ENCODE data around the gene MIGA2. TPM values are rescaled to one million over a fixed set of nuclear protein-coding genes. Genes with fewer than 3 reads are reported as not detected.
"Not testable (repeated sequence)": the region's sequence is repeated elsewhere in the genome, so short reads cannot be mapped to it uniquely, and the experiment has no call there.

Gene MIGA2
- total RNA-seq, 1 donor from 2014 or later: 40.2 TPM

DNA sequence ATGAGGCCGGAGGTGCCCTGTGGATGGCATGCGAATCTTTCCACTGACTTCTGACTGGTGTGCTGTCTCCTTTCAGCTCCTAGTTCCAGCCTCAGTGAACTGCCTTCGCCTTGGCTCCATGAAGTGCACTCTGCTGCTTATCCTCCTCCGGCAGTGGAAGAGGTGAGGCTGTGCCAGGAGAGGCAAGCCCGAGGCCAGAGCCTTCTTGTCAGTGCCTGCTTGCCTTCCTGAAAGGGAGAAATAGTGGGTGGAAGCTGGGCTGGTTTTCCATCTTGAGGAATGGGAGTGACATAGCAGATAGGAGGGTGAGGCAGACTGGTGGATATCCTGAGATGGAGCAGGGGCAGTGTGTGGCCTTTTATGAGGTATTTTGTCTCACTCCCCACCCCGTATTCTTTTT lies 38.0 kb upstream of the MIGA2 start:
- no peak for TF ChIP-seq CTCF (IDR thresholded peaks at IDR 0.05; ENCODE audit: partially characterized antibody, unreplicated experiment)
- Mint-ChIP-seq H3K36me3 (ENCODE audit: unreplicated experiment) (peaks cover 16% of the 10 kb centered on the region), H3K27me3 (ENCODE audit: unreplicated experiment) (peaks cover 18% of the 10 kb centered on the region), H3K4me1 (ENCODE audit: low read depth, unreplicated experiment) (peaks cover 1% of the 10 kb centered on the region), H3K4me3 (ENCODE audit: unreplicated experiment) (no peak overlapping the region), H3K9me3 (ENCODE audit: unreplicated experiment) (peaks cover 15% of the 10 kb centered on the region), H3K27ac (ENCODE audit: unreplicated experiment) (no peak overlapping the region)
- no peak for DNase-seq

- no peak overlapping the region for H3K27ac Mint-ChIP-seq (ENCODE audit: unreplicated experiment)
- no peak for DNase-seq
- no peak overlapping the region for H3K4me3 Mint-ChIP-seq (ENCODE audit: unreplicated experiment)
- no peak for TF ChIP-seq CTCF (IDR thresholded peaks at IDR 0.05; ENCODE audit: partially characterized antibody, unreplicated experiment)
- H3K27me3 Mint-ChIP-seq (ENCODE audit: unreplicated experiment): peaks cover 15% of the 10 kb centered on the region
- peaks cover 1% of the 10 kb centered on the region for H3K4me1 Mint-ChIP-seq (ENCODE audit: low read depth, unreplicated experiment)
- H3K9me3 Mint-ChIP-seq (ENCODE audit: unreplicated experiment): peaks cover 17% of the 10 kb centered on the region
- peaks cover 16% of the 10 kb centered on the region for H3K36me3 Mint-ChIP-seq (ENCODE audit: unreplicated experiment)
Measured at GRCh38 chr9:128999581-129000206, 36.7 kb upstream of the MIGA2 start.

GRCh38 chr9:129001504-129002325 lies 34.7 kb upstream of the MIGA2 start:
- no peak for DNase-seq
- H3K4me3 Mint-ChIP-seq (ENCODE audit: unreplicated experiment): no peak overlapping the region
- peaks cover 7% of the 10 kb centered on the region for H3K36me3 Mint-ChIP-seq (ENCODE audit: unreplicated experiment)
- TF ChIP-seq CTCF (IDR thresholded peaks at IDR 0.05; ENCODE audit: partially characterized antibody, unreplicated experiment): no peak
- peaks cover 23% of the 10 kb centered on the region for H3K9me3 Mint-ChIP-seq (ENCODE audit: unreplicated experiment)
- H3K4me1 Mint-ChIP-seq (ENCODE audit: low read depth, unreplicated experiment): peaks cover 7% of the 10 kb centered on the region
- peaks cover 17% of the 10 kb centered on the region for H3K27me3 Mint-ChIP-seq (ENCODE audit: unreplicated experiment)
- H3K27ac Mint-ChIP-seq (ENCODE audit: unreplicated experiment): peak overlapping the region; percentile 17

GRCh38 chr9:129002992-129003391 lies 33.4 kb upstream of the MIGA2 start:
- no peak for DNase-seq
- TF ChIP-seq CTCF (IDR thresholded peaks at IDR 0.05; ENCODE audit: partially characterized antibody, unreplicated experiment): no peak
- Mint-ChIP-seq H3K36me3 (ENCODE audit: unreplicated experiment) (no peaks in the 10 kb centered on the region), H3K4me3 (ENCODE audit: unreplicated experiment) (no peak overlapping the region), H3K27ac (ENCODE audit: unreplicated experiment) (no peak overlapping the region), H3K4me1 (ENCODE audit: low read depth, unreplicated experiment) (peaks cover 15% of the 10 kb centered on the region), H3K27me3 (ENCODE audit: unreplicated experiment) (peaks cover 24% of the 10 kb centered on the region), H3K9me3 (ENCODE audit: unreplicated experiment) (peaks cover 30% of the 10 kb centered on the region)

- H3K9me3 Mint-ChIP-seq (ENCODE audit: unreplicated experiment): peaks cover 30% of the 10 kb centered on the region
- peaks cover 15% of the 10 kb centered on the region for H3K4me1 Mint-ChIP-seq (ENCODE audit: low read depth, unreplicated experiment)
- H3K27ac Mint-ChIP-seq (ENCODE audit: unreplicated experiment); H3K36me3 Mint-ChIP-seq (ENCODE audit: unreplicated experiment); H3K4me3 Mint-ChIP-seq (ENCODE audit: unreplicated experiment); DNase-seq: not testable (repeated sequence)
- peaks cover 24% of the 10 kb centered on the region for H3K27me3 Mint-ChIP-seq (ENCODE audit: unreplicated experiment)
Measured at GRCh38 chr9:129004173-129004572, 32.3 kb upstream of the MIGA2 start.
